PC-3 (cell line): ENCODE results near the gene HSPA9. TPM values are rescaled to one million over a fixed set of nuclear protein-coding genes. Genes with fewer than 3 reads are reported as not detected.

Experiments
- ATAC-seq: fragments of 200-7000 bp; cut with Tn5 transposase; 2 replicates; pipeline ENCODE4 v1.9.1; 2020; ENCODE audit warnings: mild to moderate bottlenecking, moderate library complexity
- BruUV-seq: library from RNA; stranded (reverse); fragments of 400-500 nt; replicated peaks from 2 replicates; lab custom pipeline; 2021; lab: Mats Ljungman, UMichigan
- CTCF ChIA-PET: fragments of 300-600 bp; sonication (Branson Sonifier 250); formaldehyde crosslinking; loops from one replicate; lab custom pipeline; 2022; ENCODE audit warnings: antibody characterized with exemption; lab: Charles Lee
- POLR2A ChIA-PET: fragments of 300-600 bp; sonication (Branson Sonifier 250); formaldehyde crosslinking; loops from one replicate; lab custom pipeline; 2022; ENCODE audit warnings: antibody characterized with exemption; ENCODE audit not compliant: unreplicated experiment; lab: Charles Lee
- DNase-seq: peaks from one replicate; pipeline ENCODE4 v3.0.0-alpha.2; 2015
- H2AFZ ChIP-seq: fragments of 300-600 bp; sonication (generic); 2 replicates; pipeline ENCODE4 v1.6.0; 2016; ENCODE audit warnings: antibody characterized with exemption, low read length
- H3F3A ChIP-seq: fragments of 300-600 bp; sonication (generic); one replicate; pipeline ENCODE4 v1.6.0; 2017; ENCODE audit warnings: antibody characterized with exemption, low read length, control low read depth, mild to moderate bottlenecking; ENCODE audit not compliant: unreplicated experiment
- H3K27ac ChIP-seq: fragments of 300-600 bp; sonication (generic); 2 replicates; pipeline ENCODE4 v1.5.1; 2016; ENCODE audit warnings: mild to moderate bottlenecking, low read length
- H3K27me3 ChIP-seq: fragments of 300-600 bp; sonication (generic); 2 replicates; pipeline ENCODE4 v1.6.1; 2016; ENCODE audit warnings: low read length, mixed read lengths
- H3K36me3 ChIP-seq: fragments of 300-600 bp; sonication (generic); 2 replicates; pipeline ENCODE4 v1.6.1; 2016; ENCODE audit warnings: low read depth, mixed run types, low read length, mixed read lengths
- H3K4me1 ChIP-seq: fragments of 300-600 bp; sonication (generic); 2 replicates; pipeline ENCODE4 v1.5.1; 2016; ENCODE audit warnings: low read length; ENCODE audit not compliant: insufficient read depth
- H3K4me2 ChIP-seq: fragments of 300-600 bp; sonication (generic); 2 replicates; pipeline ENCODE4 v1.6.0; 2016; ENCODE audit warnings: low read length
- H3K4me3 ChIP-seq: fragments of 300-600 bp; sonication (generic); 2 replicates; pipeline ENCODE4 v1.5.1; 2016; ENCODE audit warnings: mild to moderate bottlenecking, low read length, mixed read lengths
- H3K79me2 ChIP-seq: fragments of 300-600 bp; sonication (generic); 2 replicates; pipeline ENCODE4 v1.6.1; 2017; ENCODE audit warnings: low read length, mixed read lengths
- H3K9ac ChIP-seq: fragments of 300-600 bp; sonication (generic); 2 replicates; pipeline ENCODE4 v1.6.0; 2016; ENCODE audit warnings: mild to moderate bottlenecking, low read length
- H3K9me2 ChIP-seq: fragments of 300-600 bp; sonication (generic); replicated peaks from 2 replicates; pipeline ENCODE4 v1.6.1; 2016; ENCODE audit warnings: mixed run types, low read length, mixed read lengths
- H3K9me3 ChIP-seq: fragments of 300-600 bp; sonication (generic); 2 replicates; pipeline ENCODE4 v1.6.1; 2016; ENCODE audit warnings: low read length, mixed read lengths
- H4K20me1 ChIP-seq: fragments of 300-600 bp; sonication (generic); 2 replicates; pipeline ENCODE4 v1.6.1; 2016; ENCODE audit warnings: low read length, mixed read lengths
- CTCF ChIP-seq: fragments of 300-600 bp; sonication (generic); conservative IDR thresholded peaks from 2 replicates; pipeline ENCODE4 v1.5.1; 2017; ENCODE audit warnings: antibody characterized with exemption, low read depth, mild to moderate bottlenecking, low read length
- EZH2 ChIP-seq: fragments of 300-600 bp; sonication (generic); IDR thresholded peaks from one replicate; pipeline ENCODE4 v1.6.1; 2017; ENCODE audit warnings: antibody characterized with exemption, mild to moderate bottlenecking, low read length; ENCODE audit not compliant: unreplicated experiment
- EZH2phosphoT487 ChIP-seq: fragments of 300-600 bp; sonication (generic); IDR thresholded peaks from 2 replicates; pipeline ENCODE4 v1.6.1; 2018; ENCODE audit warnings: mild to moderate bottlenecking, antibody characterized with exemption, low read length, borderline replicate concordance
- intact Hi-C: fragments of 100-400 bp; cut with micrococcal nuclease; formaldehyde crosslinking; loops from 2 replicates; pipeline ENCODE4 v1.9.0; 2023
- total RNA-seq: library from RNA; depleted of rRNA; stranded (reverse); fragments of >200 nt; gene quantifications from 2 replicates; pipeline ENCODE4 v1.2.3, GENCODE V29; 2014

Gene HSPA9
- total RNA-seq, 1 experiment from 2014 or later, result 432 TPM

- H3K9me3 ChIP-seq, result no peaks in the 10 kb centered on the region
- peaks cover 39% of the 10 kb centered on the region; the same call in 1 of the 2 replicates for H4K20me1 ChIP-seq
- H3K36me3 ChIP-seq, result peaks cover 22% of the 10 kb centered on the region
- H3K4me3 ChIP-seq, result no peak overlapping the region
- H3K27ac ChIP-seq, result no peak overlapping the region
- ATAC-seq (no peak), DNase-seq (no peak)
- H3K9me2 ChIP-seq, result no peaks in the 10 kb centered on the region
- H2AFZ ChIP-seq, result no peak overlapping the region
- peaks cover 90% of the 10 kb centered on the region for H3K79me2 ChIP-seq
- CTCF ChIA-PET, result no interaction called here
- H3F3A ChIP-seq, result no peaks in the 10 kb centered on the region
- H3K27me3 ChIP-seq, result no peaks in the 10 kb centered on the region
- intact Hi-C loops, result no loop called here
- no peak overlapping the region for H3K4me2 ChIP-seq
- no TSS peak for BruUV-seq
- no peak overlapping the region for H3K9ac ChIP-seq
- TF ChIP-seq CTCF (no peak), EZH2 (no peak)
- peaks cover 5% of the 10 kb centered on the region for H3K4me1 ChIP-seq
- POLR2A ChIA-PET, result no interaction called here
Measured at GRCh38 chr5:138533973-138534941, 40.9 kb downstream of the HSPA9 start.

- Histone ChIP-seq H3K9me3 (no peaks in the 10 kb centered on the region), H3K9me2 (no peaks in the 10 kb centered on the region), H4K20me1 (peaks cover 26% of the 10 kb centered on the region; the same call in 1 of the 2 replicates), H3K9ac (no peak overlapping the region), H3K4me2 (no peak overlapping the region), H3K79me2 (peaks cover 93% of the 10 kb centered on the region), H3K36me3 (peaks cover 7% of the 10 kb centered on the region; the same call in 1 of the 2 replicates), H2AFZ (no peak overlapping the region), H3K27ac (no peak overlapping the region), H3K27me3 (no peaks in the 10 kb centered on the region), H3F3A (no peaks in the 10 kb centered on the region), H3K4me3 (no peak overlapping the region), H3K4me1 (peaks cover 8% of the 10 kb centered on the region)
- ChIA-PET CTCF (no interaction called here), POLR2A (interaction anchor here (0.6 kb wide), 1 partner anchor 14 kb away, joined by 3 read pairs; no protein-coding TSS in a partner anchor)
- intact Hi-C loops, result no loop called here
- no TSS peak for BruUV-seq
- DNase-seq (no peak), ATAC-seq (no peak)
- TF ChIP-seq EZH2 (no peak), CTCF (no peak), EZH2phosphoT487 (no peak)
Measured at GRCh38 chr5:138529812-138530211, 45.4 kb downstream of the HSPA9 start.
